GM12864 (cell line): ENCODE measurements around the gene LMTK3.

Experiments
- DNase-seq: peaks from one replicate; pipeline ENCODE4 v3.0.0-alpha.2; 2011; ENCODE audit warnings: low read depth
- H3K4me3 ChIP-seq: 2 replicates; pipeline ENCODE4 v1.5.1; 2011; ENCODE audit warnings: mild to moderate bottlenecking, low read depth, low read length, control low read depth
- TF ChIP-seq, protein P1 (sequence below): IDR thresholded peaks from 2 replicates; pipeline ENCODE4 v1.5.1; 2011; ENCODE audit warnings: low read depth, mild to moderate bottlenecking, moderate library complexity, low read length, control low read depth, inconsistent platforms; ENCODE audit errors: missing control alignments

The LMTK3 gene

DNA sequence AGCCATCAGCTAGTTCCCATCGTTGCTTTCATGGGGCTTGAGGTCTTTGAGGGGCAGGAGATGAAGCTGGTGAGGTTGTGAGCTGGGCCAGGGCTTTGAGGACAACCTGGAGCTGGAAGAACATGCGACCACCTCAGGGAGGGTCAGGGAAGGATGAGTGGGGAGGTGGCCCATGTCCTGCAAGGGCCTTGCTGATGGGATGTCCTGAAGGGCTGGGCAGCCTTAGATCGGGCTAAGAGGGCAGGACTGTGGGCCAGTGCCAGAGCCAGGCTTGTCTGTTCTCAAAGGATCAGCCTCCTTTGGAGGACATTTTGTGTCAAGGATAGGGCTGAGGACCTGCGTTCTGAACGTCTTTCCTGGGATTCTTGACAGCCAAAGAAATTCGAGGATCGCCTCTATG is 31.9 kb downstream of the LMTK3 start:
- no peak for DNase-seq
- no peak overlapping the region for H3K4me3 ChIP-seq
- TF ChIP-seq, protein P1, sequence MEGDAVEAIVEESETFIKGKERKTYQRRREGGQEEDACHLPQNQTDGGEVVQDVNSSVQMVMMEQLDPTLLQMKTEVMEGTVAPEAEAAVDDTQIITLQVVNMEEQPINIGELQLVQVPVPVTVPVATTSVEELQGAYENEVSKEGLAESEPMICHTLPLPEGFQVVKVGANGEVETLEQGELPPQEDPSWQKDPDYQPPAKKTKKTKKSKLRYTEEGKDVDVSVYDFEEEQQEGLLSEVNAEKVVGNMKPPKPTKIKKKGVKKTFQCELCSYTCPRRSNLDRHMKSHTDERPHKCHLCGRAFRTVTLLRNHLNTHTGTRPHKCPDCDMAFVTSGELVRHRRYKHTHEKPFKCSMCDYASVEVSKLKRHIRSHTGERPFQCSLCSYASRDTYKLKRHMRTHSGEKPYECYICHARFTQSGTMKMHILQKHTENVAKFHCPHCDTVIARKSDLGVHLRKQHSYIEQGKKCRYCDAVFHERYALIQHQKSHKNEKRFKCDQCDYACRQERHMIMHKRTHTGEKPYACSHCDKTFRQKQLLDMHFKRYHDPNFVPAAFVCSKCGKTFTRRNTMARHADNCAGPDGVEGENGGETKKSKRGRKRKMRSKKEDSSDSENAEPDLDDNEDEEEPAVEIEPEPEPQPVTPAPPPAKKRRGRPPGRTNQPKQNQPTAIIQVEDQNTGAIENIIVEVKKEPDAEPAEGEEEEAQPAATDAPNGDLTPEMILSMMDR: no peak

DNA sequence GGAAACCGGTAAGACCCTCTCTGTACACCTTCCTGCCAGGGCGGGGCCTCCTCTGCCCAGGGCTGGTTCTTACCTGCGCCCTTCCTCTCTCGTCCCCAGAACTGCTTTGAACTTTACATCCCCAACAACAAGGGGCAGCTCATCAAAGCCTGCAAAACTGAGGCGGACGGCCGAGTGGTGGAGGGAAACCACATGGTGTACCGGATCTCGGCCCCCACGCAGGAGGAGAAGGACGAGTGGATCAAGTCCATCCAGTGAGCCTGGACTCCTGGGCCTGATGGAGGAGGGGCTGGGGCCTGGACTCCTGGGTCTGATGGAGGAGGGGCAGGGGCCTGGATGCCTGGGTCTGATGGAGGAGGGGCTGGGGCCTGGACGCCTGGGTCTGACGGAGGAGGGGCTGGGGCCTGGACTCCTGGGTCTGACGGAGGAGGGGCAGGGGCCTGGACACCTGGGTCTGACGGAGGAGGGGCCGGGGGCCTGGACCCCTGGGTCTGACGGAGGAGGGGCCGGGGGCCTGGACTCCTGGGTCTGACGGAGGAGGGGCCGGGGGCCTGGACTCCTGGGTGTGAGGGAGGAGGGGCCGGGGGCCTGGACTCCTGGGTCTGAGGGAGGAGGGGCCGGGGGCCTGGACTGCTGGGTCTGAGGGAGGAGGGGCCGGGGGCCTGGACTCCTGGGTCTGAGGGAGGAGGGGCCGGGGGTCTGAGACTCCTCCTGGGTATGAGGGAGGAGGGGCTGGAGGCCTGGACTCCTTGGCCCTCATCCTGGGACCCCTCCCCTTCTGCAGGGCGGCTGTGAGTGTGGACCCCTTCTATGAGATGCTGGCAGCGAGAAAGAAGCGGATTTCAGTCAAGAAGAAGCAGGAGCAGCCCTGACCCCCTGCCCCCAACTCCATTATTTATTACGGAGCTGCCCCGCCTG is 33.0 kb downstream of the LMTK3 start:
- no peak overlapping the region for H3K4me3 ChIP-seq
- TF ChIP-seq, protein P1: no peak
- no peak for DNase-seq

- TF ChIP-seq, protein P1: no peak
- no peak overlapping the region for H3K4me3 ChIP-seq
- DNase-seq: no peak
Measured at GRCh38 chr19:48477698-48478338, 33.8 kb downstream of the LMTK3 start.

DNA sequence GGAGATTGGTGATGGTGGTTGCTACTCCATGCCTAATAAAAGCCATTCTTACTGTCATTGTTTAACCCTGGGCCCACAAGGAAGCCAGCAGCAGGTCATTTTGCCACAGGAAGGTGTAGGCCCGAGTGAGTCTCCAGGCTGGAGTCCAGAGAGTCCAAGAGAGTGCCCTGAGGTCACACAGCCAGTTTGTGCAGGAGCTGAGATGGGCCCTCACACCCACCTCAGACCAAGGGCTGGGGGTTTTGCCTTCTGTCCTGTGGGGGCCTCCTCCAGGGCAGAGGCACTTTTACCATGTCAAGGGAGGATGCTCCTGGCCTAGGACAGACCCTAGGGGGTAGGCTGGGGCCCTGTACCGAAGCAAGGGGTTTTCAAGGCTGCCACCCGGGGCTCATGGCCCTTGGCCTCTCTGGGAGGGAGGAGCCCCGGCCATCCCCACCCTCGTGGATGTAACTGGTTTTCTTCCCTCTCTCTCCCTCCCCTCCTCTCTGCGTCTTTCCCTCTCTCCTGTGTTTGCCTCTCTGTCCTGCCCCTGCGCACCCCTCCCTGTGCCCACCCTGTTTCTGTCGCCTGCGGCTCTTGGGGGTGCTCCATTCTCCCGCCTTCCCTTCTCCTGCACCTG is 34.5 kb downstream of the LMTK3 start:
- no peak overlapping the region for H3K4me3 ChIP-seq
- no peak for DNase-seq
- TF ChIP-seq, protein P1: no peak

DNA sequence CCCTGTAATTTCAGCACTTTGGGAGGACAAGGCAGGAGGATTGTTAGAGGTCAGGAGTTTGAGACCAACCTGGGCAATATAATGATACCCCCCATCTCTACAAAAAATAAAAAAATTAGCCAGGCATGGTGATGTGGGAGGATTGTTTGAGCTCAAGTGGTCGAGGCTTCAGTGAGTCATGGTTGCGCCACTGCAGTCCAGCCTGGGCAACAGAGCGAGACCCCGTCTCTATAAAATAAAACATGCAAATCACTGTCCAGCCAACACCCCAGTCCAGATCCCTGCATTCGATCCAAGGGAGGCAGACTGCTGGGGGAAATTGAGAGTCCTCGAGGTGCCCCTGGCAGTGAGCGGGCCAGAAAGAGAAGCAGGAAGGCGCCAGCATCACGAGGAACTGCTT is 35.5 kb downstream of the LMTK3 start:
- H3K4me3 ChIP-seq: no peak overlapping the region
- TF ChIP-seq, protein P1: no peak
- DNase-seq: no peak

DNA sequence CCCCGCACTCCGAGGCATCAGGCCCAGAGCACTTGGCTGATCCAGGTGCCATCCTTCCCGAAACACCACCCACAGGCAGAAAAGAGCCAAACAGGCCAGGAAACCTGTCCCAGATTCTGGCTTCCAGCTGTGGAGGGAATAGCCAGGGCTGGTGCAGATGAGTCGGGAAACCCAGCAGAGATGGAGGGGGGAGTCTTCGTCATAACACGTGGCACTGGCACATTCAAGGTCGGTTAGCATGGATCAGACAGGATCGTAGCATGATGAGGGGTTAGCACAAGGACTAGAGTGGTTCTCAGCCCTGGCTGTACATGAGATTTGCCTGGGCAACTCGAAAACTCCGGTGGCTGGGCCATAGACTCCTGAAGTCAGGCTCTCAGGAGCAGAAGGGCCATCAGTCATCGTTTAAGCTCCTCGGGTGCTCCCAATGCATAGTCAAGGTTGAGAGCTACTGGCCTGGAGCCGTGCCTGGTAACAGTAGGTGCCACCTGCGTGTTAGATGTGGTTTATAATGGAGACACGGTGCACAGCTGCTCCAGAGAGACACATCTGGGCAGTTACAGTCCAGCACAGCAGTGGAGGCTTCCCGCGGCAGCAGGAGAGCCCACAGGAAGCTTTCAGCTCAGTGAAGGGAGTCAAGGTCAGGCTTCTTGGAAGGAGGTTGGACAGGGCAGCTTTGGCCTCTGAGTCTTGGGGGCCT is 36.1 kb downstream of the LMTK3 start:
- no peak for DNase-seq
- no peak overlapping the region for H3K4me3 ChIP-seq
- TF ChIP-seq, protein P1: no peak
